Stimulated activated naive CD8-positive, alpha-beta T cell treated with anti-CD3 and anti-CD28 coated beads, Interleukin-15, amount 100 ng/mL, for 72 hours (primary cell): ENCODE results near the gene TSC22D4.
A peak's percentile ranks its signal among the peaks of the same experiment; 100 is the strongest.
"Not testable (repeated sequence)": the region's sequence is repeated elsewhere in the genome, so short reads cannot be mapped to it uniquely, and the experiment has no call there.

ENCODE experiments used
- ATAC-seq: fragments of 150-1000 bp; cut with Tn5 transposase; 2 replicates; pipeline ENCODE4 v1.10.0; 2021; ENCODE audit warnings: mild to moderate bottlenecking, moderate library complexity
- DNase-seq, 2 donors: peaks; one replicate each; pipeline ENCODE4 v3.0.0; 2021 to 2022
- H3K27ac Mint-ChIP-seq, 2 donors: one replicate each; pipeline ENCODE4 v1.8.0; 2022; ENCODE audit warnings: mild to moderate bottlenecking in 2 of 2, mixed read lengths in 2 of 2, moderate library complexity in 2 of 2
- H3K27me3 Mint-ChIP-seq: one replicate; pipeline ENCODE4 v1.8.0; 2022; ENCODE audit warnings: mixed read lengths
- H3K4me1 Mint-ChIP-seq: one replicate; pipeline ENCODE4 v1.8.0; 2022; ENCODE audit warnings: mild to moderate bottlenecking, mixed read lengths
- H3K4me3 Mint-ChIP-seq, 2 donors: one replicate each; pipeline ENCODE4 v1.8.0; 2022; ENCODE audit warnings: mild to moderate bottlenecking in 2 of 2, mixed read lengths in 2 of 2, moderate library complexity in 1 of 2
- H3K9me3 Mint-ChIP-seq, 2 donors: one replicate each; pipeline ENCODE4 v1.8.0; 2022; ENCODE audit warnings: mixed read lengths in 2 of 2

The TSC22D4 gene

DNA sequence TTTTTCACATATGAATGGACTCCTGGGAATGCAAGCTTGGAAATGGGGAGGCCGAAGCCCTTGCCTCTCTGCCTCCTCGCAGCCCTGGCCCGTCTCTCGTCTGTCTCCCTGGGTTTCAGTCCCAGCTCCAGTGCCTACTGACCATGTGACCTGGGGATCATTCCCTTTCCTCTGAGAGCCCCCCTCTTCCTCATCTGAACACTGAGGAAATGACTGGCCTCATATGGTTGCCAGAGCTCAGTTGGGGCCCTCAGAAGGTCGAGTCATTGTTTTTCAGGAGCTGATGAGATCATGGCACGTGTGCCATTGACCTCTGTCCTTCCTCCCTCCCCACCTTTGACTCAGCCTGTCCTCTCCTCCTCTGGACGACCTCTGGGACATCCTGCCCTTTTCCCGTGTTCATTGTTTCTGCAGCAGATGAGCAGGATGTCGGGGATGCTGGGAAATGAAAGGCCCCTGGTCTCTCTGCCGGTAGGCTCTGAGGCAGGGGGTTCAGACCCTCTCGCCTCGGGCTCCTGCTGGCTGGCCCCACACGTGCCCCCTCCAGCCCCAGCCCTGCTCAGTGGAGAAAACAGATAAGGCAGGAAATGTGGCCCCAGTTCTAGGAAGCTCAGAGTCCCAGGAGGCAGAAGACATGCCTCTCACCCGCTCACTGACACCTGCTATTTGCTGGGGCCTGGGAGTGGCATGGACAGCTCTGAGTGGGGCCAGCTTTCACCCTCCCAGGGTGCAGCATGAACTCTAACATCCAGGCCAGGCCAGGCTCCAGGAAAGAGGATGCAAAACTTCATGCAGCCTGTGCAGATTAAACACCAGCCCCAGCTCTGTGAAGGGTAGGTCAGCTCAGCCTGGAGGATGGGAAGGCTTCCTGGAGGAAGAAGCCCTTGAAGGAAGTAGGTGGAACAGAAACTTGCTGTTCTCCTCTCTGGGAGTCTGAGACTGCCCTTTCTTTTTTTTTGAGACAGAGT, 34.4 kb downstream of the TSC22D4 start:
- H3K4me3 Mint-ChIP-seq: peak overlapping the region; percentile 18 to 65
- ATAC-seq (peak; percentile 71), DNase-seq (no peak)
- peak overlapping the region; percentile 72 to 85 for H3K27ac Mint-ChIP-seq
- no peaks in the 10 kb centered on the region for H3K9me3 Mint-ChIP-seq
- peaks cover 26% of the 10 kb centered on the region for H3K4me1 Mint-ChIP-seq
- no peaks in the 10 kb centered on the region for H3K27me3 Mint-ChIP-seq

GRCh38 chr7:100443096-100443840, 35.7 kb downstream of the TSC22D4 start:
- no peak for ATAC-seq
- H3K9me3 Mint-ChIP-seq: no peaks in the 10 kb centered on the region
- no peaks in the 10 kb centered on the region for H3K27me3 Mint-ChIP-seq
- no peak overlapping the region for H3K27ac Mint-ChIP-seq
- H3K4me3 Mint-ChIP-seq: no peak overlapping the region
- DNase-seq: no peak
- peaks cover 26% of the 10 kb centered on the region for H3K4me1 Mint-ChIP-seq

- Mint-ChIP-seq H3K4me1 (peaks cover 26% of the 10 kb centered on the region), H3K9me3 (no peaks in the 10 kb centered on the region), H3K27ac (peak overlapping the region in 1 of 2 donors; percentile 44), H3K27me3 (no peaks in the 10 kb centered on the region), H3K4me3 (no peak overlapping the region)
- ATAC-seq (no peak), DNase-seq (no peak)
Measured at GRCh38 chr7:100441641-100442535, 37.1 kb downstream of the TSC22D4 start.

- not testable (repeated sequence) for DNase-seq, H3K27me3 Mint-ChIP-seq, H3K4me3 Mint-ChIP-seq, ATAC-seq, H3K9me3 Mint-ChIP-seq, H3K27ac Mint-ChIP-seq
- peaks cover 15% of the 10 kb centered on the region for H3K4me1 Mint-ChIP-seq
Measured at GRCh38 chr7:100439244-100439643, 39.8 kb downstream of the TSC22D4 start.

DNA sequence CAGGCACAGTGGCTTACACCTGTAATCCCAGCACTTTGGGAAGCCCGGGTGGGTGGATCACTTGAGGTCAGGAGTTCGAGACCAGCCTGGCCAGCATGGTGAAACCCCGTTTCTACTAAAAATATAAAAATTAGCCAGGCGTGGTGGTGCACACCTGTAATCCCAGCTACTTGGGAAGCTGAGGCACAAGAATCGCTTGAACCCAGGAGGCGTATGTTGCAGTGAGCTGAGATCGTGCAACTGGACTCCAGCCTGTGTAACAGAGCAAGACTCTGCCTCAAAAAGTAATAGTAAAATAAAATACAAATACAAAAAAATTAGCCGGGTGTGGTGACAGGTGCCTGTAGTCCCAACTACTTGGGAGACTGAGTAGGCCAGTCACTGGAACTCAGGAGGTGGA, 40.3 kb downstream of the TSC22D4 start:
- H3K4me3 Mint-ChIP-seq, DNase-seq, ATAC-seq, H3K9me3 Mint-ChIP-seq, H3K27ac Mint-ChIP-seq, H3K27me3 Mint-ChIP-seq: not testable (repeated sequence)
- peaks cover 16% of the 10 kb centered on the region for H3K4me1 Mint-ChIP-seq

DNA sequence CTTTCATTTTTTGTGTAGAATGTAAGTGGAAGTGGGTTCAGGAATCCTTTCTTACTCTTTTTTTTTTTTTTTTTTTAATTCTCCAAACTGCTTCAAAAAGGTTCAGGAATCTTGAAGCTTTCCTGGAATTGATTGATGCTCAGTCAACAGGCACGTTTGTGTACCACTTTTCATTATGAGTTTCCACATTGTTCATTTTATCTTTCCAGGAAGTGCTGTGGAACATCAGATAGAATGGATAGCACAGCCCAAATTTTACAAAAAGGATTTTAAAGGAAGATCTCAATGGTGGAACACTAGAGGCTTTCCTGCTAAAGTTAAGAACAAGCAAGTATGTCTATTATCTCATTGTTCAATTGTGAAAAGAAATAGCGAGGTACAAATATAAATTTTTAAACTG, 40.8 kb downstream of the TSC22D4 start:
- Mint-ChIP-seq H3K4me1 (peaks cover 22% of the 10 kb centered on the region), H3K4me3 (peak overlapping the region; percentile 13 to 23), H3K27ac (no peak overlapping the region), H3K9me3 (no peaks in the 10 kb centered on the region), H3K27me3 (no peaks in the 10 kb centered on the region)
- DNase-seq: no peak
- no peak for ATAC-seq

- Mint-ChIP-seq H3K4me1 (peaks cover 29% of the 10 kb centered on the region), H3K4me3 (peak overlapping the region; percentile 94 to 98), H3K9me3 (no peaks in the 10 kb centered on the region), H3K27ac (peak overlapping the region in 1 of 2 donors; percentile 27), H3K27me3 (no peaks in the 10 kb centered on the region)
- ATAC-seq: no peak
- no peak for DNase-seq
Measured at GRCh38 chr7:100437150-100438100, 41.6 kb downstream of the TSC22D4 start.

DNA sequence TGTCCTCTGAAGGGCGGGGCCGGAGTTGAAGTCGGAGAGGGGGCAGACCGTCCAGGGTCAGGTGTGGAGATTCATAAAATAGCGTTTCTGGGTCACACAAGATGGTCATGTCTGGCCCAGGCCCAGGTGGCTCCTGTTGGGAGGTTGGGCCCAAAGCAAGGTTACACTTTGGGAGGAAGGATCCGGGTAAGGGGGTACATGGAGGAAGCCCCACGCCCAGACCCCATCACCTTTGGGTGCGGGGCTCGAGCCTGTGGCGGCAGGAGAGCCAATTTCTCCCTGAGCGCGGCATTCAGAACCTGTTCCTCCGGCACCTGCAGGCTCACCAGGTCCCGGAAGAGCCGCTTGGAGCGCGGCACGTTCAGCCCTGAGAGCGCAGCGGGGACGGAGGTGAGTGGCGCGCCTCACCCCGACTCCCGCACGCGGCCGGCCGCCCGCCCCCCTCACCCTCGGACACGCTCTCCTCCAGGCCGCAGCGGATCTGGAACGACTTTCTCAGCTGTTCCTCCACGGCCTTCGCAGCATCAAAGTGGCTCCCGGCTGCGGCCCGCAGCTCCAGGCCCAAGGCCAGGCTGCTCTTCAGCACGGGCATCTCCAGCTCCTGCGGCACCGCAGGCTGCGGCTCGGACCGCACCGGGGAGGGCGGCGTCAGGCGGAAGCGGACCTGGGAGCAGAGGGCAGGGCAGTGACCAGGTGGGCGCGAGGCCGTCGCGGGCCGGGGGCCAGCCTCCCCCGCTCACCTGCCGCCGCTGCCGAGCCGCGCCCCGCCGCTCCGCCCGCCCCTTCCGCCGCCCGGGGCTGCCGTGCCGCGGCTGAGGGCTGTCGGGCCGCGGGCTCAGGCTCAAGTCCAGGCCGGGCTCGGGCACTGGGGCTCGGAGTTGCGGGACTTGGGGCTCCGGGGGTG, 43.4 kb downstream of the TSC22D4 start:
- Mint-ChIP-seq H3K4me1 (peaks cover 47% of the 10 kb centered on the region), H3K27ac (peak overlapping the region; percentile 83 to 99), H3K9me3 (no peaks in the 10 kb centered on the region), H3K27me3 (no peaks in the 10 kb centered on the region), H3K4me3 (peak overlapping the region; percentile 94 to 98)
- ATAC-seq: peak; percentile 51
- DNase-seq: peak; percentile 48 to 49

DNA sequence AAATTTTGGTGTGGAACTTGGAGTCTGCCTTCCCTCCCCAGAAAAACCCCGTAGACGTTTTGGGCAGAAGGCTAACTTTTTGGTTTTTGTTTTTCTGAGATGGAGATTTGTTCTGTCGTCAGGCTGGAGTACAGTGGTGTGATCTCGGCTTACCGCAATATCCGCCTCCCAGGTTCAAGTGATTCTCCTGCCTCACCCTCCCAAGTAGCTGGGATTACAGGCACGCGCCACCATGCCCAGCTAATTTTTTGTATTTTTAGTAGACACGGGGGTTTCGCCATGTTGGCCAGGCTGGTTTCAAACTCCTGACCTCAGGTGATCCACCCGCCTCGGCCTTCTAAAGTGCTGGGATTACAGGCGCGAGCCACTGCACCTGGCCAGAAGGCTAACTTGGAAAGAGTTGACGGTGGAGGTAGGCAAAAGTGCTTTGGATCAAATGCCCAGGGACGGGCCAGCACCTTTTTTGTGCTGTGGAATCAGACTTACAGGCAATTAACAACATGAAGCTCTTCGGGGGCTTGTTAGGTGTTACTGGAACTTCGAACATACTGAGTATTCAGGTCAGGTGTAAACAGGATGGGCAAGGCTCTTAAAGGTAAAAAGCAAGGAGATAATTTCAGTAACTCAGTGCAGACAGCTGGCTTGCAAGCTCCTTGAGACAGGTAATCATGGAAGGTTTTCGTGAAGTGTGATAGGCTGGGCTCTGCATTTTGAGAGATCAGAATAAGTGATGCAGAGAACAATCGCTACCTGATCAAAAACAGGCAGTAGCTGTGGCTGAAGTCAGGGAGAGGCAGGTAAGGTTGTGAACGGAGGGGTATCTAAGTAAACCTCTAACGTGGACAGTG, 44.5 kb downstream of the TSC22D4 start:
- ATAC-seq (no peak), DNase-seq (no peak)
- Mint-ChIP-seq H3K4me1 (peaks cover 53% of the 10 kb centered on the region), H3K27ac (peak overlapping the region; percentile 72 to 83), H3K27me3 (no peaks in the 10 kb centered on the region), H3K9me3 (no peaks in the 10 kb centered on the region), H3K4me3 (peak overlapping the region; percentile 84 to 95)

DNA sequence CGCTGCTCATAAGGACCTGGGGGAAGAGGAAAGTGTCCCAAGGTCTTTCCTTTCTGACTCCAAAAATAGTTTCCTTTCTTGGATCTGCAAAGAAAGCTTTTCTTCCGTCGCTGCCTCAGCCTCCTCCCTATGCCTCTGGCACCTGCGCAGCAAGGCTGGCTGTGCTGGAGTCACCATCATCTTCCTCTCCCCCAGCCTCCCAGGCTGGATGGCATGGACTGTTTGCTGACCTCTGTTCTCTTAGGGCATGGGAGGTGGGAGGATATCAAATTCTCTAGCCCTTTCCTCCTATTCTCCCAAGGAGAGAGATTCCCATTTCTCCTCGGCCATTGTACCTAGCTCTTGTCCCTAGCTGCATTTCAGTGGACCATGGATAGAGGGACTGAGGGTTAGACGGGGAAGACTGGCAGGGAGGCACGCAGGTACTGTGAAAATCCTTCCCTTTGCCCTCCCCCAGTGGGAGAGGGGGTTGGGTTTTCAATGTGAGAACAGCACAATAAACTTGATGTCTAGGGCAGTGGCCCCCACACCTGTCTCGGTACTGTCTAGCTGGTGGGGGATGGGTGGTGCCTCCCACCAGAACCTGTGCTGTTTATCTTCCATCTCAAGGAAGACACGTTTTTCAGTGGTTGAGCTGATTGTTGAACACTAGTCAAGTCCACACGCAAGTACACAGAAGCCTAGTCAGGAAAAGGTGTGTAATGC, 45.3 kb downstream of the TSC22D4 start:
- ATAC-seq (no peak), DNase-seq (no peak)
- H3K4me3 Mint-ChIP-seq: peak overlapping the region; percentile 84 to 95
- peaks cover 60% of the 10 kb centered on the region for H3K4me1 Mint-ChIP-seq
- no peaks in the 10 kb centered on the region for H3K27me3 Mint-ChIP-seq
- H3K9me3 Mint-ChIP-seq: no peaks in the 10 kb centered on the region
- peak overlapping the region in 1 of 2 donors; percentile 55 for H3K27ac Mint-ChIP-seq

- Mint-ChIP-seq H3K27ac (no peak overlapping the region), H3K27me3 (no peaks in the 10 kb centered on the region), H3K4me3 (peak overlapping the region in 1 of 2 donors; percentile 92), H3K4me1 (peaks cover 65% of the 10 kb centered on the region), H3K9me3 (no peaks in the 10 kb centered on the region)
- ATAC-seq (no peak), DNase-seq (no peak)
Measured at GRCh38 chr7:100433276-100433591, 45.8 kb downstream of the TSC22D4 start.

DNA sequence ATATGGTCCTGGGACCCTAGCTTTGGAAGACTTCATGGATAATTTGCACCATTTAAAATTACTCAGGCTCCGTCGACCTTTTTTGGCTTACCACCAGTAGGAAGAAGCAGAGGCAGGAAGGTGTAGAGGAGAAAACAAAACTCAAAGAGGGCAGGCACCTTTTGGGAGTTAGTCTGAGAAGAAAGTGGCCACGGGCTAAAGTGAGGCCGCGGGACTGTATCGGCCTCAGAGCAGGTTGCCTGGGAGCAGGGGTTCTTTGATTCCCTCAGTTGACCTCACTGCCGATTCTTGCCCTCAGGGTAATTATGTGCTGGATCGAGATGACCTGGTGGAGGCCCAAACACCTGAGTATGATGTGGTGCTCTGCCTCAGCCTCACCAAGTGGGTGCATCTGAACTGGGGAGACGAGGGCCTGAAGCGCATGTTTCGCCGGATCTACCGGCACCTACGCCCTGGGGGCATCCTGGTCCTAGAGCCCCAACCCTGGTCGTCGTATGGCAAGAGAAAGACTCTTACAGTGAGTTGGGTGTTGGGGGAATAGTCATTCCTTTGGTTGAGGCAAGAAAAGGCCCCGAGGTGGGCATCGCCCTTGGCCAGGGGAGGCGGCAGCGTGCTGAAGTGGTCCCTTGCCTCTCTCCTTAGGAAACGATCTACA, 46.3 kb downstream of the TSC22D4 start:
- no peaks in the 10 kb centered on the region for H3K9me3 Mint-ChIP-seq
- peak overlapping the region; percentile 13 to 92 for H3K4me3 Mint-ChIP-seq
- H3K27me3 Mint-ChIP-seq: no peaks in the 10 kb centered on the region
- ATAC-seq (no peak), DNase-seq (no peak)
- peak overlapping the region in 1 of 2 donors; percentile 32 for H3K27ac Mint-ChIP-seq
- peaks cover 70% of the 10 kb centered on the region for H3K4me1 Mint-ChIP-seq
